ENCODE results near the gene RAB40B. TPM values are rescaled to one million over a fixed set of nuclear protein-coding genes. Genes with fewer than 3 reads are reported as not detected.

Gene RAB40B
- total and polyA plus RNA-seq, 2 experiments from 2014 or later = 20.0 to 27.8 TPM

DNA sequence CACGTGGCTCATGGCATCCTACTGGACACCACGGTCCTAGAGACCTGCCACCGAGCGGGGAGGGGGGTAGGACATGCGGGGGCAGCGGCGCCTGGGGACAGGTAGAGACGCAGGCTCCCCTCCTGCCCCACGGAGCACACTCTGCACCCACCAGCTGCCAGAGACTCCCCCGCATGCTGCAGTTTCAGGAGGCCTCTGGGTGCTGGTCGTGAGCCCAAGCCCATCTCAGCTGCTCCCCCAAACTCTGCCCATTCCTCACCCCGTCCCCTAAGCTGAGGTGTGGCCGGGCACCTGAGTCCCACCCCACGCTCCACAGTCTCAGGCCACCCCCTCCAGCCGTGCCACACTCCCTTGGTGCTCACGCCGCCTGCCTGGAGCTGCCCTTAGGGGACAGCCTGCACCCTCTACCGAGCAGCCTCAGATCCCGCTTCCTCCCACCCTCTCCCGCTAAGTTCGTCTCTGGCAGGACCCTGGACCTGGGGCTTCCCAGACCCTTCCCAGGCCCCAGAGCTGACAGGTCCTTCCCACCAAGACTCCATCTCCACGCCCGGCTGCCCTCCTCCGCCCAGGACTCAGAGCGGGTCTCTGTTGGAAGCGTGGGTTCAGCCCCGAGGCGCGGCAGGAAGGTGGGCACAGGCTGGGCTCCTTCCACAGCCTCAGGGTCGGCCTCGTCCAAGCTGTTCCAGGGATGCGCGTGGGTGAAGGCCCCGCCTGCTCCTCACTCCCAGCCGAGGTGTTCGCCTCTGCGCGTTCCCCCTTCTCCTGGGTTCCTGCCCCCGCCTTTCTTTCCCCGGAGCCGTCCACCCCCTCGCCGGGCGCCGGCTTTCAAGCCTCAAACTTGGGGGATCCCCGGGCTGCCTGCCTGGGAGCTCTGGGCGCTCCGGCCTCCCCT, 1.3 kb downstream of the RAB40B start:
- peak overlapping the region; percentile 48 for H3K4me3 ChIP-seq
- no peak overlapping the region for H3K27ac ChIP-seq
- TF ChIP-seq, protein P1, sequence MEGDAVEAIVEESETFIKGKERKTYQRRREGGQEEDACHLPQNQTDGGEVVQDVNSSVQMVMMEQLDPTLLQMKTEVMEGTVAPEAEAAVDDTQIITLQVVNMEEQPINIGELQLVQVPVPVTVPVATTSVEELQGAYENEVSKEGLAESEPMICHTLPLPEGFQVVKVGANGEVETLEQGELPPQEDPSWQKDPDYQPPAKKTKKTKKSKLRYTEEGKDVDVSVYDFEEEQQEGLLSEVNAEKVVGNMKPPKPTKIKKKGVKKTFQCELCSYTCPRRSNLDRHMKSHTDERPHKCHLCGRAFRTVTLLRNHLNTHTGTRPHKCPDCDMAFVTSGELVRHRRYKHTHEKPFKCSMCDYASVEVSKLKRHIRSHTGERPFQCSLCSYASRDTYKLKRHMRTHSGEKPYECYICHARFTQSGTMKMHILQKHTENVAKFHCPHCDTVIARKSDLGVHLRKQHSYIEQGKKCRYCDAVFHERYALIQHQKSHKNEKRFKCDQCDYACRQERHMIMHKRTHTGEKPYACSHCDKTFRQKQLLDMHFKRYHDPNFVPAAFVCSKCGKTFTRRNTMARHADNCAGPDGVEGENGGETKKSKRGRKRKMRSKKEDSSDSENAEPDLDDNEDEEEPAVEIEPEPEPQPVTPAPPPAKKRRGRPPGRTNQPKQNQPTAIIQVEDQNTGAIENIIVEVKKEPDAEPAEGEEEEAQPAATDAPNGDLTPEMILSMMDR (IDR thresholded peaks at IDR 0.05; ENCODE audit: poor library complexity) = no peak
- TF ChIP-seq EZH2 (IDR thresholded peaks at IDR 0.05; ENCODE audit: borderline replicate concordance) (no peak), EZH2phosphoT487 (IDR thresholded peaks at IDR 0.05; ENCODE audit: low read depth, severe bottlenecking, unreplicated experiment) (no peak)
- peak; percentile 41 for DNase-seq (ENCODE audit: low spot score)
- no peaks in the 10 kb centered on the region for H3K36me3 ChIP-seq (replicated peaks; ENCODE audit: insufficient read depth, low read depth)
- no peak overlapping the region for H2AFZ ChIP-seq
- no peaks in the 10 kb centered on the region for H3K4me1 ChIP-seq (ENCODE audit: insufficient read depth)
- H3K27me3 ChIP-seq = no peaks in the 10 kb centered on the region
- no peaks in the 10 kb centered on the region for H4K20me1 ChIP-seq (ENCODE audit: insufficient read depth, poor library complexity, severe bottlenecking)
- 32% methylated on average over 36 of the region's 48 CpGs for WGBS (ENCODE audit: low lambda C conversion rate, missing lambda C conversion rate)
- peaks cover 49% of the 10 kb centered on the region for H3K79me2 ChIP-seq
- H3K4me2 ChIP-seq = peak overlapping the region; percentile 99
- no peaks in the 10 kb centered on the region for H3K9me2 ChIP-seq (replicated peaks; ENCODE audit: insufficient read depth)
- H3K9me3 ChIP-seq (ENCODE audit: low read depth) = peaks cover 4% of the 10 kb centered on the region

DNA sequence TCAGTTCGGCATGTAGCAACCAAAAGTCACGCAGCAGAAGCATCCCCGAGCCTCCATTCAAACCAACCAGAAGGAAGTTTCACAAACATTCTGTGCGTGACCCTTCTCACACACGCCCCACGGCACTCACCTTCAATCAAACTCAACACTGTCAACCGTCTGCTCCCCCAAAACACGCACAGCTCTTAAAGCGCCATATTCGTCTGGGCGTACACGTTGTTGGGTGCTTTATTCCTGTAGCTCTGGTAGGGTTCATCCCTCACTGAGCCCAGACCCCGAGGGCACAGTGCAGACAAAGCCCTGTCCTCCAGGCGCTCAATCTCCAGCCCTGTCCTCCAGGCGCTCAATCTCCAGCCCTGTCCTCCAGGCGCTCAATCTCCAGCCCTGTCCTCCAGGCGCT, 2.2 kb downstream of the RAB40B start:
- no peaks in the 10 kb centered on the region for H3K36me3 ChIP-seq (replicated peaks; ENCODE audit: insufficient read depth, low read depth)
- no peaks in the 10 kb centered on the region for H3K9me2 ChIP-seq (replicated peaks; ENCODE audit: insufficient read depth)
- no peak for DNase-seq (ENCODE audit: low spot score)
- H3K79me2 ChIP-seq = peaks cover 49% of the 10 kb centered on the region
- H3K4me2 ChIP-seq = no peak overlapping the region
- H3K4me3 ChIP-seq = no peak overlapping the region
- TF ChIP-seq EZH2 (IDR thresholded peaks at IDR 0.05; ENCODE audit: borderline replicate concordance) (no peak), EZH2phosphoT487 (IDR thresholded peaks at IDR 0.05; ENCODE audit: low read depth, severe bottlenecking, unreplicated experiment) (no peak)
- TF ChIP-seq, protein P1 (IDR thresholded peaks at IDR 0.05; ENCODE audit: poor library complexity) = no peak
- 93% methylated on average over 16 of the region's 17 CpGs for WGBS (ENCODE audit: low lambda C conversion rate, missing lambda C conversion rate)
- H3K9me3 ChIP-seq (ENCODE audit: low read depth) = peaks cover 4% of the 10 kb centered on the region
- H2AFZ ChIP-seq = no peak overlapping the region
- no peak overlapping the region for H3K27ac ChIP-seq
- H3K27me3 ChIP-seq = no peaks in the 10 kb centered on the region
- H3K4me1 ChIP-seq (ENCODE audit: insufficient read depth) = no peaks in the 10 kb centered on the region
- H4K20me1 ChIP-seq (ENCODE audit: insufficient read depth, poor library complexity, severe bottlenecking) = no peaks in the 10 kb centered on the region

DNA sequence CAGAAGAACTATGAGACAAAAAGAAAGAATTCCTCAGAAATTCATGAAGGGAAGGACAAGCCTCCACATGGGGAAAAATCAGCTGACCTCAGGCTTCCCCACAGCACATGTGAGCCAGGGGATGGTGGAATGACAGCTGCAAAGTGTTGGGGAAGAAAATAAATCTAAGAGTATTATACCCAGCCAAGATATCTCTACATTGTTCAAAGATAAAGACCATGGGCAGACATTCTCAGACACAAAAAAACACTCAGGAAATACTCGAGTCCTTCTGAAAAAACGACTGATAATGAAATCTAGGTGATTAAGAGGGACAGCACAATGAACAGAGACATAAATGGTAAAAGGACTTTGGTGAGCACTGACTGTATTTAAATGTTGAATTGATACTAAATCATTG, 3.9 kb downstream of the RAB40B start:
- no peak for DNase-seq (ENCODE audit: low spot score)
- H3K9me2 ChIP-seq (replicated peaks; ENCODE audit: insufficient read depth) = no peaks in the 10 kb centered on the region
- 67% methylated on average over 2 of the region's 2 CpGs for WGBS (ENCODE audit: low lambda C conversion rate, missing lambda C conversion rate)
- H3K79me2 ChIP-seq = peaks cover 49% of the 10 kb centered on the region
- no peak overlapping the region for H3K4me3 ChIP-seq
- no peaks in the 10 kb centered on the region for H3K27me3 ChIP-seq
- no peak overlapping the region for H2AFZ ChIP-seq
- no peaks in the 10 kb centered on the region for H3K36me3 ChIP-seq (replicated peaks; ENCODE audit: insufficient read depth, low read depth)
- peaks cover 4% of the 10 kb centered on the region for H3K9me3 ChIP-seq (ENCODE audit: low read depth)
- no peaks in the 10 kb centered on the region for H4K20me1 ChIP-seq (ENCODE audit: insufficient read depth, poor library complexity, severe bottlenecking)
- TF ChIP-seq EZH2 (IDR thresholded peaks at IDR 0.05; ENCODE audit: borderline replicate concordance) = no peak
- H3K4me1 ChIP-seq (ENCODE audit: insufficient read depth) = no peaks in the 10 kb centered on the region
- no peak overlapping the region for H3K27ac ChIP-seq
- no peak overlapping the region for H3K4me2 ChIP-seq

DNA sequence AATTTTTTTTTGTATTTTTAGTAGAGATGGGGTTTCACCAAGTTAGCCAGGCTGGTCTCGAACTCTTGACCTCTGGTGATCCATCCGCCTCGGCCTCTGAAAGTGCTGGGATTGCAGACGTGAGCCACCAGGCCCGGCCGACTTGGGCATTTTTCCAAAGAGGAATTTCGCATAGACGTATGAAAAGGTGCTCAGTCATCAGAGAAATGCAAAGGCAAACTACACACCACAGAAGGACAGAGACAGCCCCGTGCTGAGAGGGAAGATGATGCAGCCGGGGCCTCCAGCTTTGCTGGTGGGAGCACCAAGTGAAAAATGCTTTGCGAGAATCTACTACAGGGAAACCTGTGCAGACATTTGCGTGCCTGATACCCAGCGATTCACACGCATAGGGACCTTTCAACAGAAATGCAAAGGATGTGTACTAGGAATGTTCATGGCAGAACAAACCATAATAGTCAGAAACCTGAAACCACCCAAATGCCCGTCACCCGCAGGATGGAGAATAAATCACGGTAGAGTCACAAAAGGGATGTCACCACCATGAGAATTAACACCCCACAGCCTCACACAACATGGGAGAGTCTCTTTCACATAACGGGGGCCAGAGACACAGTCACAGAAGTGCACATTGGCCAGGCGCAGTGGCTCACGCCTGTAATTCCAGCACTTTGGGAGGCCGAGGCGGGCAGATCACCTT, 5.2 kb downstream of the RAB40B start:
- WGBS (ENCODE audit: low lambda C conversion rate, missing lambda C conversion rate) = 95% methylated on average over 22 of the region's 22 CpGs
- H3K79me2 ChIP-seq = peaks cover 49% of the 10 kb centered on the region
- H4K20me1 ChIP-seq (ENCODE audit: insufficient read depth, poor library complexity, severe bottlenecking) = no peaks in the 10 kb centered on the region
- H3K4me2 ChIP-seq = no peak overlapping the region
- no peak overlapping the region for H3K4me3 ChIP-seq
- no peak overlapping the region for H2AFZ ChIP-seq
- no peaks in the 10 kb centered on the region for H3K9me2 ChIP-seq (replicated peaks; ENCODE audit: insufficient read depth)
- H3K36me3 ChIP-seq (replicated peaks; ENCODE audit: insufficient read depth, low read depth) = no peaks in the 10 kb centered on the region
- no peak overlapping the region for H3K27ac ChIP-seq
- DNase-seq (ENCODE audit: low spot score) = no peak
- no peaks in the 10 kb centered on the region for H3K4me1 ChIP-seq (ENCODE audit: insufficient read depth)
- TF ChIP-seq, protein P1 (IDR thresholded peaks at IDR 0.05; ENCODE audit: poor library complexity) = no peak
- TF ChIP-seq EZH2phosphoT487 (IDR thresholded peaks at IDR 0.05; ENCODE audit: low read depth, severe bottlenecking, unreplicated experiment) (no peak), EZH2 (IDR thresholded peaks at IDR 0.05; ENCODE audit: borderline replicate concordance) (no peak)
- no peaks in the 10 kb centered on the region for H3K27me3 ChIP-seq
- H3K9me3 ChIP-seq (ENCODE audit: low read depth) = peaks cover 4% of the 10 kb centered on the region

Data from hepatocyte (in vitro differentiated cells).